SK-N-MC (cell line): ENCODE results near the gene MTHFSD.

Experiments
- EZH2 ChIP-seq: fragments of 200-600 bp; sonication (generic); IDR thresholded peaks from one replicate; pipeline ENCODE4 v1.6.1; 2017; ENCODE audit warnings: antibody characterized with exemption
- POLR2AphosphoS5 ChIP-seq: IDR thresholded peaks from 2 replicates; pipeline ENCODE4 v1.6.1; 2012; ENCODE audit warnings: mild to moderate bottlenecking, low read depth, low read length, borderline replicate concordance

GRCh38 chr16:86563469-86564345 lies 8.7 kb upstream of the MTHFSD start:
- TF ChIP-seq EZH2 = no peak
- TF ChIP-seq POLR2AphosphoS5 = no peak
